BE2C (cell line): ENCODE measurements around the gene GRIK4.
A peak's percentile ranks its signal among the peaks of the same experiment; 100 is the strongest.

Source experiments
- DNase-seq: peaks from one replicate; pipeline ENCODE4 v3.0.0-alpha.2; 2020
- H3K27me3 ChIP-seq: fragments of 250-450 bp; sonication (Bioruptor Pico); 2 replicates; pipeline ENCODE4 v1.5.1; 2020; ENCODE audit warnings: mild to moderate bottlenecking
- H3K36me3 ChIP-seq: fragments of 250-450 bp; sonication (Bioruptor Pico); 2 replicates; pipeline ENCODE4 v1.5.1; 2020; ENCODE audit warnings: mild to moderate bottlenecking
- H3K4me1 ChIP-seq: fragments of 250-450 bp; sonication (Bioruptor Pico); 2 replicates; pipeline ENCODE4 v1.5.1; 2020
- H3K4me3 ChIP-seq: 2 replicates; pipeline ENCODE4 v1.5.1; 2011; ENCODE audit warnings: low read depth, low read length
- H3K9me3 ChIP-seq: fragments of 250-450 bp; sonication (Bioruptor Pico); 2 replicates; pipeline ENCODE4 v1.5.1; 2020
- TF ChIP-seq, protein P1 (sequence below): IDR thresholded peaks from 2 replicates; pipeline ENCODE4 v1.5.1; 2012; ENCODE audit warnings: mild to moderate bottlenecking, low read depth, low read length

The GRIK4 gene

DNA sequence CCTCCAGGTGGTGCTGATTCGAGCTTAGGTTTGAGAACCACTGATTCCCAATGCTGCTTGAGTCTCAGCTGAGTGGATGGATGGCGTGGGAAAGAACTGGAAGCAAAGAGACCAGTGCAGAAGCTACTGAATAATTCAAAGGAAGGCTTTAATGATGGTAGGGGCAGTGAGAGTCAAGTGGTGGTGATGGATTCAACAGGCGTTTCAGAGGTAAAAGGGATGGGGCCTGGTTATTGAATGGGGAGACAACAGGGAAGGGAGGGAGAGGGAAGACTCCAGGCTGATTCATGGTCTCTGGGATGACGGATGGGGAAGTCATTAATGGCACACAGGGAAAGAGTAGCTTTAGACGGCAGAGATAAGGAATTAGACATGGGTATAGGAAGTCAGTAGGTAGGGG lies 408.0 kb downstream of the GRIK4 start:
- no peaks in the 10 kb centered on the region for H3K36me3 ChIP-seq
- TF ChIP-seq, protein P1, sequence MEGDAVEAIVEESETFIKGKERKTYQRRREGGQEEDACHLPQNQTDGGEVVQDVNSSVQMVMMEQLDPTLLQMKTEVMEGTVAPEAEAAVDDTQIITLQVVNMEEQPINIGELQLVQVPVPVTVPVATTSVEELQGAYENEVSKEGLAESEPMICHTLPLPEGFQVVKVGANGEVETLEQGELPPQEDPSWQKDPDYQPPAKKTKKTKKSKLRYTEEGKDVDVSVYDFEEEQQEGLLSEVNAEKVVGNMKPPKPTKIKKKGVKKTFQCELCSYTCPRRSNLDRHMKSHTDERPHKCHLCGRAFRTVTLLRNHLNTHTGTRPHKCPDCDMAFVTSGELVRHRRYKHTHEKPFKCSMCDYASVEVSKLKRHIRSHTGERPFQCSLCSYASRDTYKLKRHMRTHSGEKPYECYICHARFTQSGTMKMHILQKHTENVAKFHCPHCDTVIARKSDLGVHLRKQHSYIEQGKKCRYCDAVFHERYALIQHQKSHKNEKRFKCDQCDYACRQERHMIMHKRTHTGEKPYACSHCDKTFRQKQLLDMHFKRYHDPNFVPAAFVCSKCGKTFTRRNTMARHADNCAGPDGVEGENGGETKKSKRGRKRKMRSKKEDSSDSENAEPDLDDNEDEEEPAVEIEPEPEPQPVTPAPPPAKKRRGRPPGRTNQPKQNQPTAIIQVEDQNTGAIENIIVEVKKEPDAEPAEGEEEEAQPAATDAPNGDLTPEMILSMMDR = no peak
- no peaks in the 10 kb centered on the region; the same call in 1 of the 2 replicates for H3K9me3 ChIP-seq
- no peak overlapping the region for H3K4me3 ChIP-seq
- peaks cover 3% of the 10 kb centered on the region; the same call in 1 of the 2 replicates for H3K27me3 ChIP-seq
- no peaks in the 10 kb centered on the region; the same call in 1 of the 2 replicates for H3K4me1 ChIP-seq
- no peak for DNase-seq

DNA sequence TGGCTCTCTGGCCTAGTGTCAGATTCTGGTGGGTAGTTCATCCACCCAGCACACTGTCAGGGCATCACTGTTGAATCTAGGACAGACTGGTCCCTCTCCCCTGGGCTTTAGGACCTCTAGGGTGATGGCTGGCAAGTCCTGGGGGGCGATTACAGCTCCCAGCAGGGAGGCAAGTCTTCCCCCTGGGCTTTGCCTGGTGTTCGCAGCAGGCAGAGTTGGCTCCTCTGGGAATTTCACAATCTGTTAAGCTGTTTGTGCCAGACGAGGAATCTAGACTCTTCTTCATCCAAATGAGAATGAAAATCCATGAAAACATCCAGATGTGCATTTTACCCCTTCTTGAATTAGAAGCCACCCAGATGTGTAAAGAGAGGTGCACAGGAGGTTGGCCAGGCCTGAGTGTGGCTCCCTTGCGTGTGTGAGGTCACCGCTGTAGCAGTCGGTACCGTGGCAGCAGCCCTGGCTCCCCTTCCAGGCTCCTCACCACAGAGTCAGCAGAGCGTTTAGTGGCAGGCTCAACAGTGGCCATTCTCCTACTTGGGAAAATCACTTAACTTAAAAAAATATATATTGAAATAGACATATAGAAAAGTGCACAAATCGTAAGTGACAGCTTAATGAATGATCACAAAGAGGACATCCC lies 412.4 kb downstream of the GRIK4 start:
- Histone ChIP-seq H3K27me3 (no peaks in the 10 kb centered on the region), H3K36me3 (no peaks in the 10 kb centered on the region)

DNA sequence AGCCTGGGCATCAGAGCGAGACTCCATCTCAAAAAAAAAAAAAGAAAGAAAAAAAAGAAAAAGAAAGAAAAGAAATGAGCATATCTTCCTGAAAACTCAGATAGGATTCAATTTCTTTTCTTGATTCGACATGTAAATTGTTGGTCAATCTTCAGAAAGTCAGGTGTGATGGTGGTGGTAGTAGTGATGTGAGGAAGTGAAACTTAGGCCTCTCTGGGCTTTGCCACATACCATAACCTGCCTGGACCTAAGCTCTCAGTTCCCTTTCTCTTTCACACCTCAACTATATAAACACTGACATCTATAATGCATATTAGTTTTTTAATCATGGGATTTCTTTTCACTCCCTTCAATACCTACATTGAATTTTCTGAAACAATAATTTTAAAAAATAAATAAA lies 414.4 kb downstream of the GRIK4 start:
- TF ChIP-seq, protein P1 = no peak
- Histone ChIP-seq H3K9me3 (no peaks in the 10 kb centered on the region), H3K4me3 (no peak overlapping the region), H3K4me1 (no peaks in the 10 kb centered on the region), H3K27me3 (no peaks in the 10 kb centered on the region), H3K36me3 (no peaks in the 10 kb centered on the region)
- DNase-seq = no peak

More for the DNA sequence above, 412.4 kb downstream of the GRIK4 start:
- Histone ChIP-seq H3K4me1 (no peaks in the 10 kb centered on the region), H3K4me3 (no peak overlapping the region), H3K9me3 (no peaks in the 10 kb centered on the region)
- no peak for DNase-seq
- TF ChIP-seq, protein P1 = no peak

DNA sequence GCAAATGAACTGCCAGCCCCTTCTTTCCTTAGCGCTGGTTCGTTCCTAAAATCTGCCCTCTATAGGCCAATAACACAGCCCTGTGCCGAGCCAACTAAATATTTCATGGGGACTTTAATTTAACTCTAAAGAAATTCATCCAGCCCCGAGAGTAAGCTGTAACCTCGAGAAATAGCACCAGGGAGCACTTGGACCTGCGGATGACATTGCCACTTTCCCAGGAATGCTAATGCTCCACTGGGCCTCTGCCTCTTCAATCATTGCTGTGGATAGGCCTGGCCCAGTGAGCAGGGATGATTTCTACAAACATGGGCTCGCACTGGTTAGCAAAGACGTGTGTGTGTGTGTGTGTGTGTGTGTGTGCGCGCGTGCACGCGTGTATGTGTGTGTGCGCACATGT lies 417.1 kb downstream of the GRIK4 start:
- no peak for DNase-seq
- no peaks in the 10 kb centered on the region for H3K36me3 ChIP-seq
- no peaks in the 10 kb centered on the region for H3K27me3 ChIP-seq
- 0 out of 2 replicates have a peak, but pooled peaks cover 4% of the 10 kb centered on the region for H3K4me1 ChIP-seq
- no peaks in the 10 kb centered on the region for H3K9me3 ChIP-seq
- H3K4me3 ChIP-seq = no peak overlapping the region
- TF ChIP-seq, protein P1 = peak; percentile 21; the same call in 1 of the 2 replicates

DNA sequence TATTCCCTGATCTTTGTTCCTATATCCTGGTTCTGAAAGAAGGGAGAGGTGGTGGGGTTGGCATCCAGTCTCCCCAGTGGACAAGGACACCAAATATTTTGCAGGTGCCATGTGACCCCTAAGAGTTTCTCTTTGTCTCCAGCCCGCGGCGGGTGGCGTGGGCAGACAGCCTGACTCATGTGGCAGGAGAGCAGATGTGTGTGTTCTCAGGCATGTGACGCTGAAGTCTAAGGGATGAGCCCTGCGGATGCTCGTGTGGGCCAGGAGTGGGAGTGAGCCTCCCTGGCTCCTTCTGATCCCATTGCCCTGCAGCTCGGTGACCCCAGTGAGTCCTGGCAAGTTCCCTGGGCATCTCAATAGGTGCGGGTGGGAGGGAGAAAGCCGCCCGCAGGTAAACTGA lies 417.5 kb downstream of the GRIK4 start:
- no peaks in the 10 kb centered on the region for H3K27me3 ChIP-seq
- H3K9me3 ChIP-seq = no peaks in the 10 kb centered on the region
- 0 out of 2 replicates have a peak, but pooled peaks cover 4% of the 10 kb centered on the region for H3K4me1 ChIP-seq
- DNase-seq = no peak
- TF ChIP-seq, protein P1 = no peak
- H3K36me3 ChIP-seq = no peaks in the 10 kb centered on the region
- no peak overlapping the region for H3K4me3 ChIP-seq

DNA sequence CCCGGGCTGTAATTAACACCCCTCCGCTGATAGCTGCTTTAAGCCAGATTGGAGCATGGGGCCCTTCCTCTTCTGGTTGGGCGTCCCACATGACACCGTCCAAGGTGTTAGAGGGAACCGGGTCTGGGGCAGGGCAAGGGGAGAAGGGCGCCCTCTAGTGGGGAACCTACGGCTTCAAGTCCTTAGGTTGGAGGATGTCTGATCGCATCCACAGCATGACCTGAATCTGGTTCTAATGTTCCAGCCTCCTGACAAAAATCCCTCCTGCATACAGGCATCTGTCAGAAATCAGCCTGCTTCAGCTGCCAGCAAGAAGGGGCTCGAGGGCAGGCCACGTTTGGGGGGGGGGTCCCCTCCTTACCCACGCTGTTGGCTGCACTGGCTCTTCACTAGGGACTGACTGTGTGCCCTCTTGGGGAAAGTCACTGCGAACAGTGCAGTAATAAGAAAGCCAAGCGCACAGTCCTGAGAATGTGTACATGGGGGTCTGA lies 418.2 kb downstream of the GRIK4 start:
- TF ChIP-seq, protein P1 = peak; percentile 81
- no peaks in the 10 kb centered on the region for H3K27me3 ChIP-seq
- DNase-seq = peak; percentile 66
- H3K9me3 ChIP-seq = no peaks in the 10 kb centered on the region
- 0 out of 2 replicates have a peak, but pooled peaks cover 4% of the 10 kb centered on the region for H3K4me1 ChIP-seq
- H3K36me3 ChIP-seq = no peaks in the 10 kb centered on the region
- no peak overlapping the region for H3K4me3 ChIP-seq
